BJ (cell line): ENCODE results near the gene TMEM101. TPM values are rescaled to one million over a fixed set of nuclear protein-coding genes. Genes with fewer than 3 reads are reported as not detected.

ENCODE experiments used
- CTCF ChIA-PET: fragments of 350-600 bp; formaldehyde crosslinking; extraction: SDS; loops from one replicate; lab custom pipeline; 2021; ENCODE audit warnings: antibody characterized with exemption, inconsistent platforms; lab: Yijun Ruan, JAX
- POLR2A ChIA-PET: fragments of 300-600 bp; sonication (Branson Sonifier 250); formaldehyde crosslinking; extraction: SDS; loops from one replicate; lab custom pipeline; 2021; ENCODE audit warnings: antibody characterized with exemption; lab: Charles Lee
- DNase-seq: peaks from one replicate; pipeline ENCODE4 v3.0.0-alpha.2; 2011; ENCODE audit warnings: low read depth
- H3K27me3 ChIP-seq: 2 replicates; pipeline ENCODE4 v1.6.0; 2011; ENCODE audit warnings: low read length; ENCODE audit not compliant: control insufficient read depth, insufficient read depth
- H3K36me3 ChIP-seq: 2 replicates; pipeline ENCODE4 v1.5.1; 2011; ENCODE audit warnings: low read length; ENCODE audit not compliant: control insufficient read depth, insufficient read depth
- H3K4me3 ChIP-seq: 2 replicates; pipeline ENCODE4 v1.5.1; 2011; ENCODE audit warnings: low read depth, mild to moderate bottlenecking, control low read depth, low read length
- CTCF ChIP-seq: IDR thresholded peaks from 2 replicates; pipeline ENCODE4 v1.5.1; 2011; ENCODE audit warnings: low read depth, mild to moderate bottlenecking, control low read depth, inconsistent platforms, low read length, moderate library complexity; ENCODE audit not compliant: insufficient read depth
- polyA plus RNA-seq: library from polyadenylated mRNA; depleted of rRNA; stranded (reverse); fragments of >200 nt; gene quantifications from 2 replicates; pipeline ENCODE4 v1.2.3, GENCODE V29; 2011

TMEM101 gene
- polyA plus RNA-seq, 1 experiment: 47.9 TPM

GRCh38 chr17:44012391-44012790, 2.4 kb downstream of the TMEM101 start:
- Histone ChIP-seq H3K36me3 (peaks cover 4% of the 10 kb centered on the region), H3K27me3 (no peaks in the 10 kb centered on the region), H3K4me3 (no peak overlapping the region)
- CTCF ChIA-PET: interaction anchor here (1.0 to 1.2 kb wide), 2 partner anchors 12 to 18 kb away, joined by 3 read pairs; no protein-coding TSS in a partner anchor
- POLR2A ChIA-PET: no interaction called here
- DNase-seq: no peak
- no peak for TF ChIP-seq CTCF

- CTCF ChIA-PET: interaction anchor here (1.0 to 2.1 kb wide), 3 partner anchors 12 to 68 kb away, joined by 3 to 8 read pairs (median 3); no protein-coding TSS in a partner anchor
- TF ChIP-seq CTCF: no peak
- POLR2A ChIA-PET: no interaction called here
- H3K27me3 ChIP-seq: no peaks in the 10 kb centered on the region
- no peak for DNase-seq
- H3K4me3 ChIP-seq: no peak overlapping the region
- H3K36me3 ChIP-seq: peaks cover 4% of the 10 kb centered on the region
These were observed 2.9 kb downstream of the TMEM101 start for GRCh38 chr17:44011876-44012275.

- DNase-seq: peak; percentile 44
- ChIA-PET POLR2A (no interaction called here), CTCF (interaction anchor here (0.7 to 2.1 kb wide), 5 partner anchors 11 to 132 kb away, joined by 3 to 8 read pairs (median 5); no protein-coding TSS in a partner anchor)
- Histone ChIP-seq H3K27me3 (no peaks in the 10 kb centered on the region), H3K4me3 (no peak overlapping the region), H3K36me3 (peaks cover 4% of the 10 kb centered on the region)
- no peak for TF ChIP-seq CTCF
These were observed 3.7 kb downstream of the TMEM101 start for GRCh38 chr17:44010966-44011647.

- Histone ChIP-seq H3K27me3 (0 out of 2 replicates have a peak, but pooled peaks cover 1% of the 10 kb centered on the region), H3K4me3 (peak overlapping the region; percentile 65), H3K36me3 (peaks cover 4% of the 10 kb centered on the region)
- ChIA-PET POLR2A (interaction anchor here (0.6 kb wide), 1 partner anchor 60 kb away, joined by 9 read pairs; no protein-coding TSS in a partner anchor), CTCF (interaction anchor here (0.9 to 2.2 kb wide), 7 partner anchors 13 to 160 kb away, joined by 3 to 10 read pairs (median 4); partner anchors contain the start of genes HDAC5 and PPY)
- no peak for DNase-seq
- no peak for TF ChIP-seq CTCF
These were observed 6.4 kb downstream of the TMEM101 start for GRCh38 chr17:44008205-44008909.
